Measurements from ENCODE around the gene ADIRF. TPM values are rescaled to one million over a fixed set of nuclear protein-coding genes. Genes with fewer than 3 reads are reported as not detected.
A peak's percentile ranks its signal among the peaks of the same experiment; 100 is the strongest.
"Not testable (repeated sequence)": the region's sequence is repeated elsewhere in the genome, so short reads cannot be mapped to it uniquely, and the experiment has no call there.

The ADIRF gene
- total RNA-seq, 2 experiments from 2014 or later: not detected

GRCh38 chr10:86968994-86969355 is 693 bp downstream of the ADIRF start:
- no peaks in the 10 kb centered on the region for H3K9me3 Mint-ChIP-seq (ENCODE audit: low read depth)
- H3K36me3 Mint-ChIP-seq: no peaks in the 10 kb centered on the region
- ATAC-seq (no peak), DNase-seq (peak; percentile 38)
- no peak overlapping the region for H3K27ac Mint-ChIP-seq
- H3K4me1 Mint-ChIP-seq: peaks cover 33% of the 10 kb centered on the region
- CTCF ChIA-PET: interaction anchor here (1.1 to 1.9 kb wide), 3 partner anchors 8 to 124 kb away, joined by 3 to 6 read pairs (median 5); no protein-coding TSS in a partner anchor
- H3K4me3 Mint-ChIP-seq: no peak overlapping the region
- H3K27me3 Mint-ChIP-seq: peaks cover 32% of the 10 kb centered on the region

GRCh38 chr10:86969421-86970041 is 1.2 kb downstream of the ADIRF start:
- DNase-seq (peak; percentile 37), ATAC-seq (no peak)
- H3K27ac Mint-ChIP-seq: no peak overlapping the region
- CTCF ChIA-PET: interaction anchor here (1.1 to 1.9 kb wide), 4 partner anchors 9 to 124 kb away, joined by 3 to 6 read pairs (median 6); no protein-coding TSS in a partner anchor
- no peak overlapping the region for H3K4me3 Mint-ChIP-seq
- peaks cover 33% of the 10 kb centered on the region for H3K4me1 Mint-ChIP-seq
- H3K36me3 Mint-ChIP-seq: no peaks in the 10 kb centered on the region
- no peaks in the 10 kb centered on the region for H3K9me3 Mint-ChIP-seq (ENCODE audit: low read depth)
- peaks cover 32% of the 10 kb centered on the region for H3K27me3 Mint-ChIP-seq

DNA sequence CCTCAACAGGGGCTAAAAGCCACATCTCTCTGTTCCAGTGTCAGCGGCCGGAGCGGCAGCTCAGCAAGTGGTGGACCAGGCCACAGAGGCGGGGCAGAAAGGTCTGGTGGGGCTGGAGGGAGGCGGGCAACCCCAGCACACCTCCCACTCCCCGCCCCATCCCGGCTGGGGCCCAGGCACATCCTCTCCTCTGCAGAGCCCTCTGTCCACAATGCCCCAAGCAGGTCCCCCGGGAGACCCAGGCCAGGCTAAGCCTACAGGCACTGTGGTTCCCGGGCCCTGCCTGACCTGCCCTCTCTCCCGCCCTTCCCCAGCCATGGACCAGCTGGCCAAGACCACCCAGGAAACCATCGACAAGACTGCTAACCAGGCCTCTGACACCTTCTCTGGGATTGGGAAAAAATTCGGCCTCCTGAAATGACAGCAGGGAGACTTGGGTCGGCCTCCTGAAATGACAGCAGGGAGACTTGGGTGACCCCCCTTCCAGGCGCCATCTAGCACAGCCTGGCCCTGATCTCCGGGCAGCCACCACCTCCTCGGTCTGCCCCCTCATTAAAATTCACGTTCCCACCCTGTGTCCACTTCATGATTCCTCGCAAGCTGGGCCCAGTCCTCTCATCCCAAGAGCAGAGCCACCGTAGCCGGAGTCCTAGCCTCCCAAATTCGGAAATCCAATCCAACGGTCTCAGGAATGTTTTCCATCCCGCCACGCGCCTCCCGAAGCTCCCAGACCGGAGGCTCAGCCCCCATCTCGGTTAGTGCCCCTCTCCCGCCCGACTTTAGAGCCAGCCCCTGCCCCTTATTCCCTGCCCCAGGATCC is 2.1 kb downstream of the ADIRF start:
- H3K4me3 Mint-ChIP-seq: peak overlapping the region; percentile 62
- peaks cover 34% of the 10 kb centered on the region for H3K27me3 Mint-ChIP-seq
- ATAC-seq: no peak
- CTCF ChIA-PET: interaction anchor here (0.5 to 1.9 kb wide), 7 partner anchors 8 to 562 kb away, joined by 3 to 6 read pairs (median 3); no protein-coding TSS in a partner anchor
- no peaks in the 10 kb centered on the region for H3K9me3 Mint-ChIP-seq (ENCODE audit: low read depth)
- H3K27ac Mint-ChIP-seq: peak overlapping the region; percentile 45
- peaks cover 31% of the 10 kb centered on the region for H3K4me1 Mint-ChIP-seq
- H3K36me3 Mint-ChIP-seq: no peaks in the 10 kb centered on the region
- DNase-seq: no peak

DNA sequence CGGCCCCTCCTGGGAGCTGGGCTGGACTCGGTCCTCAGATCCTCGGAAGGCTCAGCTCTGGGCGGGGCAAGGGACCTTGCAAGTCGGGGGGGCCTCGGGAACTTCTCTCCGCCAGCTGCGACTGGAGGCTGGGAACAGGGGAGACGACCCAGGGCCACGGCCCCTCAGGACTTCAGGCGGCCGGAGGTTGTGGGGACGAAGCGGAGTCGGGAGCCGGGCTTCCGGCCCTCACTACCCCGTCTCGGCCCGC is 2.6 kb downstream of the ADIRF start:
- Mint-ChIP-seq H3K4me1 (peaks cover 27% of the 10 kb centered on the region), H3K4me3 (peak overlapping the region; percentile 62), H3K27me3 (peaks cover 34% of the 10 kb centered on the region), H3K9me3 (ENCODE audit: low read depth) (no peaks in the 10 kb centered on the region), H3K36me3 (no peaks in the 10 kb centered on the region), H3K27ac (peak overlapping the region; percentile 45)
- ATAC-seq: no peak
- CTCF ChIA-PET: interaction anchor here (0.5 to 1.7 kb wide), 5 partner anchors 9 to 563 kb away, joined by 3 to 6 read pairs (median 3); no protein-coding TSS in a partner anchor
- DNase-seq: no peak

DNA sequence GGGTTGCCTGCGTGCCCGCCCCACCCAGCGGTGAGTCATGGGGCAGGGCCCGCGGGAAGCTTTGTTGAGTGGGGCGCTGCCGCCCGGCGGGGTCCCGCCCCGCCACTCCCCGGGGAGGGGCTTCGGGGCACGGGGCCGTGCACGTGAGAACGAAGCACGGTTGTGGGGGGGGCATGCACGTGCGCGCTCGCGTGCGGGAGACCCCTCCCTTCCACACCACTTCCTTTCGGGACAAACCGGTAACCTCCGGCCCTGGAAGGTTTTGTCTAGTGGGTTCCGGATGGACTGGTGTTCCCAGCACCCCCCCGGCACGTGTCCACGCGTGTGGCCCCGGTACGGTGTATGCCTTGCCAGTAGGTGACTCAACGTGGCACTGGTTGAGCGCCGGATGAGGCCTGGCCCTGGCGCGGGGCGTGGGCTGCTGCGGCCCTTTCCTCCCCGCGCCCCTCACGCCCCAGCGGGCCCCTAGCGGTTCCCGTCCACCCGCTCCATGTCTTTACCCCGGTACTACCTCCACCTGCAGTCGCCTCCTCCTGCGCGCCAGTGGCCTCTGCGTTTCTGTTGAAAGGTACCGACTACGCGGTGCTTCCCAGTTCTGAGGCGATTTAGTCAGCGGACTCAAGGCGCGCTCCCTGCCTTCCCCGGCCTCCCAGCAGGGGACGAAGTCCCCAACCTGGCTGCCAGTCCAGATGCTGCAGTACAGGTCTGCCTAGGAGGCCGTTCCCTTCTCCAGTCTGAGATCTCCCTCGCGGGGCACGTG is 3.1 kb downstream of the ADIRF start:
- ATAC-seq (peak; percentile 93), DNase-seq (peak; percentile 87)
- H3K9me3 Mint-ChIP-seq (ENCODE audit: low read depth): no peaks in the 10 kb centered on the region
- CTCF ChIA-PET: interaction anchor here (0.5 to 0.9 kb wide), 4 partner anchors 9 to 563 kb away, joined by 3 read pairs; no protein-coding TSS in a partner anchor
- peak overlapping the region; percentile 68 for H3K4me3 Mint-ChIP-seq
- H3K27me3 Mint-ChIP-seq: peaks cover 34% of the 10 kb centered on the region
- no peaks in the 10 kb centered on the region for H3K36me3 Mint-ChIP-seq
- peak overlapping the region; percentile 24 for H3K27ac Mint-ChIP-seq
- H3K4me1 Mint-ChIP-seq: peaks cover 22% of the 10 kb centered on the region

GRCh38 chr10:86972613-86973380 is 4.5 kb downstream of the ADIRF start:
- peaks cover 13% of the 10 kb centered on the region for H3K4me1 Mint-ChIP-seq
- no peak overlapping the region for H3K27ac Mint-ChIP-seq
- no peaks in the 10 kb centered on the region for H3K9me3 Mint-ChIP-seq (ENCODE audit: low read depth)
- H3K4me3 Mint-ChIP-seq: no peak overlapping the region
- CTCF ChIA-PET: no interaction called here
- no peak for ATAC-seq
- no peaks in the 10 kb centered on the region for H3K36me3 Mint-ChIP-seq
- no peak for DNase-seq
- peaks cover 34% of the 10 kb centered on the region for H3K27me3 Mint-ChIP-seq

- Mint-ChIP-seq H3K9me3 (ENCODE audit: low read depth) (no peaks in the 10 kb centered on the region), H3K27ac (no peak overlapping the region), H3K36me3 (no peaks in the 10 kb centered on the region), H3K4me1 (peaks cover 13% of the 10 kb centered on the region), H3K4me3 (no peak overlapping the region), H3K27me3 (peaks cover 24% of the 10 kb centered on the region)
- DNase-seq: no peak
- no peak for ATAC-seq
- CTCF ChIA-PET: interaction anchor here (1.2 kb wide), 1 partner anchor 35 kb away, joined by 3 read pairs; no protein-coding TSS in a partner anchor
Observed at GRCh38 chr10:86974484-86974883, 6.2 kb downstream of the ADIRF start.

- peaks cover 27% of the 10 kb centered on the region for H3K27me3 Mint-ChIP-seq
- H3K27ac Mint-ChIP-seq: no peak overlapping the region
- peaks cover 6% of the 10 kb centered on the region for H3K4me1 Mint-ChIP-seq
- H3K9me3 Mint-ChIP-seq (ENCODE audit: low read depth): no peaks in the 10 kb centered on the region
- no peak for DNase-seq
- CTCF ChIA-PET: interaction anchor here (0.7 to 1.5 kb wide), 3 partner anchors 10 to 266 kb away, joined by 3 to 4 read pairs (median 4); no protein-coding TSS in a partner anchor
- H3K4me3 Mint-ChIP-seq: no peak overlapping the region
- no peaks in the 10 kb centered on the region for H3K36me3 Mint-ChIP-seq
- ATAC-seq: no peak
Observed at GRCh38 chr10:86976362-86977056, 8.2 kb downstream of the ADIRF start.

DNA sequence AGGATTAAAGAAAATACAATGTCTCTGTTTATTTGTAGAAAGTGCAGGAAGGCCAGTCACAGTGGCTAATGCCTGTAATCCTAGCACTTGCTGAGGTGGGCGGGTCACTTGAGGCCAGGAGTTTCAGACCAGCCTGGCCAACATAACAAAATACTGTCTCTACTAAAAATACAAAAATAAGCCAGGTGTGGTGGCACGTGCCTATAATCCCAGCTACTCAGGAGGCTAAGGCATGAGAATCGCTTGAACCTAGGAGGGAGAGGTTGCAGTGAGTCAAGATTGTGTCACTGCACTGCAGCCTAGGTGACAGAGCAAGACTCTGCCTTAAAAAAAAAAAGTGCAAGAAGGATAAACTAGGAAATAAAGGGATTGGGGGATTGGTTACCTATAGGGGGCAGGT is 10.2 kb downstream of the ADIRF start:
- H3K9me3 Mint-ChIP-seq (ENCODE audit: low read depth); DNase-seq; H3K27ac Mint-ChIP-seq; H3K4me1 Mint-ChIP-seq; ATAC-seq; H3K36me3 Mint-ChIP-seq; CTCF ChIA-PET; H3K4me3 Mint-ChIP-seq: not testable (repeated sequence)
- peaks cover 24% of the 10 kb centered on the region for H3K27me3 Mint-ChIP-seq

DNA sequence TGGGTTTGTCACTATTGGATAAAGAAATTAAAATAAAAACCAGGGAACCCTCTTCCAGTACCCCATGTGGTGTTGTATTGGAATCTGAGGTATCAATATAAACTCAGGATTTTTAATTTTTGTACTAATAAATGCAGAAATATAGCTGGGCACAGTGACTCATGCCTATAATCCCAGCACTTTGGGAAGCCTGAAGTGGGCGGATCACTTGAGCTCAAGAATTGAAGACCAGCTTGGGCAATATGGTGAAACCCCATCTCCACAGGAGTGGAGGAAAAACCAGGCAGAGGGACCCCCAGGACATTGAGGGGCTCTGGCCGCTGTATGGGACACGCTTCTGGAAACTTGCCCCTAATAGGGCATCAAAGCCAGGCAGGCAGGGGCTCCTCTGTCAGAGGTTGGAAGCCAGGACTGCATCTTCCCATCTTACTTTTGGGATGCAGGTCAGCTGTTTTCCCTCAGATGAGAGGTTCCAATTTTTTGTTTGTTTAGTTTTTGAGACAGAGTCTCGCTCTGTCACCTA is 11.1 kb downstream of the ADIRF start:
- Mint-ChIP-seq H3K9me3 (ENCODE audit: low read depth) (no peaks in the 10 kb centered on the region), H3K27ac (no peak overlapping the region), H3K36me3 (no peaks in the 10 kb centered on the region), H3K27me3 (peaks cover 25% of the 10 kb centered on the region), H3K4me1 (no peaks in the 10 kb centered on the region), H3K4me3 (no peak overlapping the region)
- ATAC-seq (no peak), DNase-seq (no peak)
- CTCF ChIA-PET: no interaction called here

DNA sequence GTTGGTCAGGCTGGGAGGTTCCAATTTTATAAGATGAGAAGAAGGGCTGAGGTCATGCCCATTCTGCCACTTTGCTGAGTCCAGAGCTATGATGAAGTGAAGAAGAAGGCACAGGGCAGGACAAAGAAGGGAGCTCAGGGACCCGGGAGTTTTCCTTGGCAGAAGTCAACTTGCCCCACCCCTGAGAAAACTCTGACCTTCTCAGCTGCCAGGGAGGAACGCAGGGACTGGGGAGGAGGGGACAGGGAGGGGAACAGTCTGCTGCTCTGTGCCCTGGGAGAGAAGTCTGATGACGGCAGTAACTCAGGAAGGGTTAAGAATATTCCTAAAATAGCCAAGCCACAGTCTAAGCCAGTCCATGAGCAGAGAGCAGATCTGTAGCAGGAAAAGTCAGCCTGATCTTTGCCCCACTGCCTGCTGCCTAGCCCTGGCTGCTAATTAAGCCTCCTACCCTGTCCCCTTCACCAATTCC is 11.7 kb downstream of the ADIRF start:
- no peak overlapping the region for H3K27ac Mint-ChIP-seq
- H3K4me1 Mint-ChIP-seq: no peaks in the 10 kb centered on the region
- DNase-seq (no peak), ATAC-seq (no peak)
- H3K27me3 Mint-ChIP-seq: peaks cover 25% of the 10 kb centered on the region
- CTCF ChIA-PET: interaction anchor here (0.6 kb wide), 1 partner anchor 41 kb away, joined by 3 read pairs; no protein-coding TSS in a partner anchor
- H3K4me3 Mint-ChIP-seq: no peak overlapping the region
- H3K36me3 Mint-ChIP-seq: no peaks in the 10 kb centered on the region
- H3K9me3 Mint-ChIP-seq (ENCODE audit: low read depth): no peaks in the 10 kb centered on the region

GRCh38 chr10:86981020-86981419 is 12.7 kb downstream of the ADIRF start:
- H3K4me3 Mint-ChIP-seq; H3K9me3 Mint-ChIP-seq (ENCODE audit: low read depth); ATAC-seq; H3K36me3 Mint-ChIP-seq; CTCF ChIA-PET; H3K27ac Mint-ChIP-seq; H3K4me1 Mint-ChIP-seq; DNase-seq: not testable (repeated sequence)
- peaks cover 25% of the 10 kb centered on the region for H3K27me3 Mint-ChIP-seq

Data from activated CD8-positive, alpha-beta memory T cell treated with anti-CD3 and anti-CD28 coated beads, Interleukin-2, amount 10 ng/mL, durations not matched to agents 7 days and 5 days (primary cell).